ENCODE results near the gene CHST11.
A peak's percentile ranks its signal among the peaks of the same experiment; 100 is the strongest.

Gene CHST11

GRCh38 chr12:104761611-104762010, 304.9 kb downstream of the CHST11 start:
- H4K20me1 ChIP-seq (ENCODE audit: control insufficient read depth, insufficient read depth, low read depth, low read length), result 0 out of 2 replicates have a peak, but pooled peaks cover 4% of the 10 kb centered on the region
- peaks cover 4% of the 10 kb centered on the region for H3K27me3 ChIP-seq (ENCODE audit: control insufficient read depth, low read length)
- H3K4me2 ChIP-seq (ENCODE audit: low read length), result no peak overlapping the region
- no peaks in the 10 kb centered on the region for H3F3A ChIP-seq (ENCODE audit: control insufficient read depth, insufficient read depth)
- no peak for TF ChIP-seq CTCF (IDR thresholded peaks at IDR 0.05; ENCODE audit: low read depth, low read length, poor library complexity, severe bottlenecking)
- no peak for TF ChIP-seq EZH2phosphoT487 (IDR thresholded peaks at IDR 0.05; ENCODE audit: borderline replicate concordance, low read length)
- peaks cover 13% of the 10 kb centered on the region for H3K4me1 ChIP-seq (ENCODE audit: control insufficient read depth, low read length)
- no peak overlapping the region for H3K27ac ChIP-seq (ENCODE audit: low read depth, low read length)
- no peaks in the 10 kb centered on the region for H3K36me3 ChIP-seq (ENCODE audit: control insufficient read depth, low read length)
- H3K4me3 ChIP-seq (ENCODE audit: low read length), result no peak overlapping the region
- H3K9me3 ChIP-seq (ENCODE audit: control insufficient read depth, insufficient read depth, low read length), result no peaks in the 10 kb centered on the region
- no peaks in the 10 kb centered on the region for H3K79me2 ChIP-seq (ENCODE audit: control insufficient read depth, low read length)
- H3K9me2 ChIP-seq (replicated peaks; ENCODE audit: control insufficient read depth, low read length), result no peaks in the 10 kb centered on the region

- TF ChIP-seq CTCF (IDR thresholded peaks at IDR 0.05; ENCODE audit: low read depth, low read length, poor library complexity, severe bottlenecking), result no peak
- TF ChIP-seq EZH2phosphoT487 (IDR thresholded peaks at IDR 0.05; ENCODE audit: borderline replicate concordance, low read length), result no peak
- no peak overlapping the region for H3K27ac ChIP-seq (ENCODE audit: low read depth, low read length)
Observed at GRCh38 chr12:104763168-104763805, 306.5 kb downstream of the CHST11 start.

GRCh38 chr12:104764225-104765091, 307.7 kb downstream of the CHST11 start:
- H3F3A ChIP-seq (ENCODE audit: control insufficient read depth, insufficient read depth), result no peaks in the 10 kb centered on the region
- H3K9me3 ChIP-seq (ENCODE audit: control insufficient read depth, insufficient read depth, low read length), result no peaks in the 10 kb centered on the region
- H3K4me1 ChIP-seq (ENCODE audit: control insufficient read depth, low read length), result peaks cover 13% of the 10 kb centered on the region
- H3K27me3 ChIP-seq (ENCODE audit: control insufficient read depth, low read length), result peaks cover 4% of the 10 kb centered on the region
- H3K4me2 ChIP-seq (ENCODE audit: low read length), result peak overlapping the region; percentile 40
- H3K36me3 ChIP-seq (ENCODE audit: control insufficient read depth, low read length), result no peaks in the 10 kb centered on the region
- H4K20me1 ChIP-seq (ENCODE audit: control insufficient read depth, insufficient read depth, low read depth, low read length), result 0 out of 2 replicates have a peak, but pooled peaks cover 4% of the 10 kb centered on the region
- H3K9me2 ChIP-seq (replicated peaks; ENCODE audit: control insufficient read depth, low read length), result no peaks in the 10 kb centered on the region
- H3K79me2 ChIP-seq (ENCODE audit: control insufficient read depth, low read length), result no peaks in the 10 kb centered on the region
- H3K4me3 ChIP-seq (ENCODE audit: low read length), result peak overlapping the region; percentile 4
- TF ChIP-seq EZH2phosphoT487 (IDR thresholded peaks at IDR 0.05; ENCODE audit: borderline replicate concordance, low read length) (no peak), CTCF (IDR thresholded peaks at IDR 0.05; ENCODE audit: low read depth, low read length, poor library complexity, severe bottlenecking) (no peak)
- H3K27ac ChIP-seq (ENCODE audit: low read depth, low read length), result no peak overlapping the region

More at GRCh38 chr12:104763168-104763805, 306.5 kb downstream of the CHST11 start:
- H4K20me1 ChIP-seq (ENCODE audit: control insufficient read depth, insufficient read depth, low read depth, low read length), result 0 out of 2 replicates have a peak, but pooled peaks cover 4% of the 10 kb centered on the region
- no peaks in the 10 kb centered on the region for H3K9me3 ChIP-seq (ENCODE audit: control insufficient read depth, insufficient read depth, low read length)
- H3K9me2 ChIP-seq (replicated peaks; ENCODE audit: control insufficient read depth, low read length), result no peaks in the 10 kb centered on the region
- H3K79me2 ChIP-seq (ENCODE audit: control insufficient read depth, low read length), result no peaks in the 10 kb centered on the region
- H3K36me3 ChIP-seq (ENCODE audit: control insufficient read depth, low read length), result no peaks in the 10 kb centered on the region
- H3K4me1 ChIP-seq (ENCODE audit: control insufficient read depth, low read length), result peaks cover 13% of the 10 kb centered on the region
- H3F3A ChIP-seq (ENCODE audit: control insufficient read depth, insufficient read depth), result no peaks in the 10 kb centered on the region
- H3K27me3 ChIP-seq (ENCODE audit: control insufficient read depth, low read length), result peaks cover 4% of the 10 kb centered on the region
- no peak overlapping the region for H3K4me3 ChIP-seq (ENCODE audit: low read length)
- no peak overlapping the region for H3K4me2 ChIP-seq (ENCODE audit: low read length)

Data from DOHH2 (cell line).